ENCODE measurements around the gene WDR46. TPM values are rescaled to one million over a fixed set of nuclear protein-coding genes. Genes with fewer than 3 reads are reported as not detected.
A peak's percentile ranks its signal among the peaks of the same experiment; 100 is the strongest.

Gene WDR46
- total and polyA plus RNA-seq, 4 experiments from 2014 or later = 60.8 to 88.9 (median 66.0) TPM

DNA sequence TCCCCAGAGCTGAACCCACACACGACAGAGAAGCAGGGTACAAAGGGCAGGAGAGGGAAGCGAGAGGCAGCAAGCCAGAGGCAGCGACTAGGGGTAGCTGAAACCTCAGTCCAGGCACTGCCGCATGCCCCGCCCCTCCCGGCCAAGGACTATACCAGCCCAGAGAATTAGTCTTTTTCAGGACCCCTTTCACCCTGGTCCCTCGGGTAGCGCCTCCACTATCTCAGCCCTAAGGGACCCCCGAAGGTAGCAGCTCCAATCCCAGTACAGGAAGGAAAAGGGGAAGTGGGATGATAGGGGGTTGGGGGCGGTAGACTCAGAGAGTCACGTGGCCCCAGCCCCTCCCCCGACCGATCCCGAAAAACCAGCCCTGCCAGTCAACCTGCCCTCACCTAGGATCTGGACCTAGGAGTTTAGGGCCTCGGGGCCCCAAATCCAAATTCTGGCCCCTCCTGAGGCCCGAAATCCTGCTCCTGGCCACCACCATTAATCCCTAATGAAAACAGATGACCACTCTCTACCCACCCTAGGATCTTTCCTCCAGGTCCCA, 8.4 kb upstream of the WDR46 start:
- H3K9me3 ChIP-seq (ENCODE audit: control insufficient read depth in 1 of 2, low read length in 2 of 2) = no peaks in the 10 kb centered on the region
- H3K4me1 Mint-ChIP-seq = peaks cover 18 to 35% (median 26%) of the 10 kb centered on the region in 4 donors
- H3K4me3 Mint-ChIP-seq = peak overlapping the region; percentile 50 to 99 (median 60)
- intact Hi-C loops (cut with micrococcal nuclease) = no loop called here
- ChIA-PET CTCF (ENCODE audit: partially characterized antibody) (interaction anchor here (0.9 to 4.8 kb wide), 4 partner anchors 14 to 49 kb away, joined by 4 to 35 read pairs (median 4); partner anchors contain the start of gene TAPBP), POLR2A (ENCODE audit: partially characterized antibody) (interaction anchor here (1.4 to 7.4 kb wide), 8 partner anchors 9 to 119 kb away, joined by 3 to 150 read pairs (median 89); partner anchors contain the start of genes B3GALT4, PFDN6, RPS18 and TAPBP)
- peaks cover 27% of the 10 kb centered on the region for H3K4me1 ChIP-seq (ENCODE audit: insufficient read depth, low read length)
- peaks cover 48% of the 10 kb centered on the region for H3K36me3 ChIP-seq (ENCODE audit: insufficient read depth, low read length)
- no peak for DNase-seq
- no peak overlapping the region for H3K4me3 ChIP-seq (ENCODE audit: low read length in 2 of 2)
- H3K27me3 ChIP-seq (ENCODE audit: insufficient read depth, low read length) = no peaks in the 10 kb centered on the region
- peaks cover 13 to 53% of the 10 kb centered on the region in 2 donors for H3K36me3 Mint-ChIP-seq
- peak overlapping the region; percentile 94 for H3K27ac ChIP-seq (ENCODE audit: low read depth, low read length)
- H3K27ac Mint-ChIP-seq = peak overlapping the region; percentile 72 to 99 (median 88)
- peaks cover 0 to 2% (median 0%) of the 10 kb centered on the region in 8 donors for H3K9me3 Mint-ChIP-seq
- H3K27me3 Mint-ChIP-seq = peaks cover 0 to 4% of the 10 kb centered on the region in 2 donors

DNA sequence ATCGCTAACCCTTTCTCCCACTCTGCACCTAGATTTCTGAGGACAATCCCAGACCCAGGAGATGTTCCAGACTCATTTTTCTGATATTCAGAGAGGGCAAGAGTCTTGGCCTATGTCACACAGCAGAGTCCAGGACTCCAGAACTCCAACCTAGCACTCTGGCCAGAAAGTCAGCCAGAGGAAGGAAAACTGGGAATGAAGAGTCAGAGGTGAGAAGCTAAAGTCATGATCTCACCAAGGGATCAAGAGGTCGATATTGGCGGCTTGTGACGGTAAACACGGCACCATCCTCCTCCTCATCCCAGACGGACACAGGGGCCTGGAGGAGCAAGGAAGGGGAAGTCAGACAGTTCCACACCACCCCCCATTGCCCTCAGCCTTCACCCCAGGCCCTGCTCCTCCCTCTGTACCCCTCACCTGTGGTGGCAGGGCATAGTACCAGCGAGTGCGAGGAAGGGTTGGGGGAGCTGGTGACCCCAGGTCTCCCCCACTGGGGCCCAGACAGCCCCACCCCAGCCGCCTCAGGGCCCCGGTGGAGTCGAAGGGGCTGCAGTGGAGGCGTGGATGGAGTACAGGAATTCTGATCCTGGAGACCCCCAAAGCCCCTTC, 7.9 kb upstream of the WDR46 start:
- H3K4me1 ChIP-seq (ENCODE audit: insufficient read depth, low read length) = peaks cover 27% of the 10 kb centered on the region
- H3K27ac ChIP-seq (ENCODE audit: low read depth, low read length) = peak overlapping the region; percentile 94
- peaks cover 0 to 2% (median 0%) of the 10 kb centered on the region in 8 donors for H3K9me3 Mint-ChIP-seq
- peak overlapping the region; percentile 70 to 99 (median 93) for H3K27ac Mint-ChIP-seq
- H3K36me3 ChIP-seq (ENCODE audit: insufficient read depth, low read length) = peaks cover 52% of the 10 kb centered on the region
- no peaks in the 10 kb centered on the region for H3K27me3 ChIP-seq (ENCODE audit: insufficient read depth, low read length)
- DNase-seq = no peak
- H3K4me1 Mint-ChIP-seq = peaks cover 18 to 35% (median 26%) of the 10 kb centered on the region in 4 donors
- H3K4me3 ChIP-seq (ENCODE audit: low read length in 2 of 2) = no peak overlapping the region
- ChIA-PET POLR2A (ENCODE audit: partially characterized antibody) (interaction anchor here (1.4 to 7.4 kb wide), 7 partner anchors 8 to 48 kb away, joined by 3 to 150 read pairs (median 91); partner anchors contain the start of genes B3GALT4, PFDN6, RPS18 and TAPBP), CTCF (ENCODE audit: partially characterized antibody) (interaction anchor here (0.9 to 1.5 kb wide), 4 partner anchors 19 to 49 kb away, joined by 4 to 5 read pairs (median 4); no protein-coding TSS in a partner anchor)
- H3K36me3 Mint-ChIP-seq = peaks cover 12 to 56% of the 10 kb centered on the region in 2 donors
- H3K27me3 Mint-ChIP-seq = peaks cover 0 to 4% of the 10 kb centered on the region in 2 donors
- H3K9me3 ChIP-seq (ENCODE audit: control insufficient read depth in 1 of 2, low read length in 2 of 2) = no peaks in the 10 kb centered on the region
- intact Hi-C loops (cut with micrococcal nuclease) = no loop called here
- peak overlapping the region; percentile 42 to 99 (median 70) for H3K4me3 Mint-ChIP-seq

DNA sequence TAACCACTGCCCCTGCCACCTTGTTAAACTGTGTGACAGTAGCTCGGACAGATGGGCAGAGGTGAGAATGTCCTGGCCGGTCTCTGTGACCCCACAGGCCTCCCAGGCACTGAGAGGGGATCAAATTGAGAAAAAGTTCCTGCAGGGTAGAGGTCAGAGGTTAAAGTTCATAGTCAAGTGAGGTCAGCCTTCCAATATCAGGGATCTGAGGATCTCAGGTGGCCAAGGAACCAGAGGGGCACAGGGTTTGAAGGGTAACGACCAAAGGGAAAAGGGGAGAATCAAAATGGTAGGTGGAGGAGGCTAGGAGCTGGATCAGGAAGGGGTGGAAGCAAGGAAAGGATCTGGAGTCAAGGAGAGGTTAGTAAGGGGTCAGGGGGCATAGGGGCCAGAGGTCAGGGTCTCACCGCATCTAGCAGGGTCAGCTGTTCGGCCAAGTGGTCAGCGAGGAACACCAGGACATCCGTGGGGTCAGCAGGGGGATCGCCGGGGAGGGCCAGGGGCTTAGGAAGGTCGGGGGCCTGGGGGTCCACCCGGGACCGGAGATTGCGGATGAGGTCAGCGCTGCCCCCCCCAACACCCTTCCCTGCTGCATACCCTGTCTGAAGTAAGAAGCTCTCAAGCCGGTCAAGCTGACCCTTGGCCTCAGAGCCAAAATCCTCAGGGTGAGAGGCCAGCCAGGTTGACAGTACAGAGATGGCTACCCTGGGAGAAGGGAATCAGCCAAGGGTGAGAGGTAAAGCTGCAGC, 6.8 kb upstream of the WDR46 start:
- ChIA-PET POLR2A (ENCODE audit: partially characterized antibody) (interaction anchor here (4.7 to 7.4 kb wide), 3 partner anchors 15 to 24 kb away, joined by 81 to 150 read pairs (median 91); partner anchors contain the start of genes B3GALT4, RPS18, VPS52 and ZBTB22), CTCF (ENCODE audit: partially characterized antibody) (interaction anchor here (1.5 kb wide), 1 partner anchor 49 kb away, joined by 5 read pairs; no protein-coding TSS in a partner anchor)
- DNase-seq = no peak
- no peaks in the 10 kb centered on the region for H3K9me3 ChIP-seq (ENCODE audit: control insufficient read depth in 1 of 2, low read length in 2 of 2)
- no peaks in the 10 kb centered on the region for H3K27me3 ChIP-seq (ENCODE audit: insufficient read depth, low read length)
- H3K36me3 Mint-ChIP-seq = peaks cover 4 to 55% of the 10 kb centered on the region in 2 donors
- no peak overlapping the region for H3K27ac ChIP-seq (ENCODE audit: low read depth, low read length)
- peaks cover 0 to 2% (median 0%) of the 10 kb centered on the region in 8 donors for H3K9me3 Mint-ChIP-seq
- H3K27me3 Mint-ChIP-seq = peaks cover 0 to 4% of the 10 kb centered on the region in 2 donors
- intact Hi-C loops (cut with micrococcal nuclease) = no loop called here
- peak overlapping the region in 2 of 8 donors; percentile 3 to 25 for H3K4me3 Mint-ChIP-seq
- peaks cover 17 to 35% (median 26%) of the 10 kb centered on the region in 4 donors for H3K4me1 Mint-ChIP-seq
- H3K36me3 ChIP-seq (ENCODE audit: insufficient read depth, low read length) = peaks cover 59% of the 10 kb centered on the region
- peaks cover 25% of the 10 kb centered on the region for H3K4me1 ChIP-seq (ENCODE audit: insufficient read depth, low read length)
- H3K4me3 ChIP-seq (ENCODE audit: low read length in 2 of 2) = no peak overlapping the region
- peak overlapping the region in 6 of 7 donors; percentile 52 to 96 (median 84) for H3K27ac Mint-ChIP-seq

DNA sequence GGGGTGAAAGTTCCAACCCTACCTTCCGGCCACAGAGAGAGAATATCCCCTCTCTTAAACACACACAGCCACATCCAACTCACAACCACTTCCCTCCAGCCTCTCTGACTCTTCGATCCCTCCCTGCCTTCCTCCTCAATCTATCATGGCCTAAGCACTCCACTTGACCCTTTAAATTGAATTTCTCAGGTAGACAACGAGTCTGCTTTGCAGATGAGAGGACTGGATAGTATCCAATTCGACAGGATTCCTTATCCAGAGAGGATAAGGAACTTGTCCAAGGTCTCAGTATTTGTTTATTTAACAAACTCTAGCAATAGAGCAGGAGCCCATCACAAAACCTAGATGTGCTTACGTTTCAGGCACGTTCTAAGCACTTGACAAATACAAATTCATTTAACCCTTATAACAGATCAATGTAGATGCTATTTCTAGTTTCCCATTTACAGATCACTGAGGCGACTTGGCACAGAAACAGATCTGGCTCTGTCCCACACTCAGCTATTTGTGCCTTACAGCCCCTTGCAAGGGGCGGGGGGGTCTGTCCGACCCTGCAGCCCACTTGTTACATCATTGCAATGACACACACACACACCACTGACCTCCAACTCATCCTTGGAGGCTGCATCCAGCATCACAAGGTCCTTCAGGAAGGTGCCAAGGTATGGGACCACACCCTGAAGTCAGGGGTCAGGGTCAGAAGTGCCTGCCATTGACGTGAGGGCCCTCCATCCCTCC, 5.2 kb upstream of the WDR46 start:
- ChIA-PET CTCF (ENCODE audit: partially characterized antibody) (no interaction called here), POLR2A (ENCODE audit: partially characterized antibody) (interaction anchor here (1.6 to 8.8 kb wide), 2 partner anchors 17 to 45 kb away, joined by 3 to 220 read pairs; partner anchors contain the start of gene B3GALT4)
- Mint-ChIP-seq H3K4me1 (peaks cover 22 to 40% (median 30%) of the 10 kb centered on the region in 4 donors), H3K27ac (peak overlapping the region in 4 of 7 donors; percentile 37 to 68 (median 48)), H3K36me3 (peaks cover 4 to 48% of the 10 kb centered on the region in 2 donors), H3K9me3 (no peaks in the 10 kb centered on the region), H3K27me3 (peaks cover 0 to 4% of the 10 kb centered on the region in 2 donors), H3K4me3 (no peak overlapping the region)
- peaks cover 59% of the 10 kb centered on the region for H3K36me3 ChIP-seq (ENCODE audit: insufficient read depth, low read length)
- no peaks in the 10 kb centered on the region for H3K9me3 ChIP-seq (ENCODE audit: control insufficient read depth in 1 of 2, low read length in 2 of 2)
- intact Hi-C loops (cut with micrococcal nuclease) = no loop called here
- no peaks in the 10 kb centered on the region for H3K27me3 ChIP-seq (ENCODE audit: insufficient read depth, low read length)
- H3K27ac ChIP-seq (ENCODE audit: low read depth, low read length) = no peak overlapping the region
- H3K4me1 ChIP-seq (ENCODE audit: insufficient read depth, low read length) = peaks cover 28% of the 10 kb centered on the region
- H3K4me3 ChIP-seq (ENCODE audit: low read length in 2 of 2) = no peak overlapping the region
- DNase-seq = no peak

DNA sequence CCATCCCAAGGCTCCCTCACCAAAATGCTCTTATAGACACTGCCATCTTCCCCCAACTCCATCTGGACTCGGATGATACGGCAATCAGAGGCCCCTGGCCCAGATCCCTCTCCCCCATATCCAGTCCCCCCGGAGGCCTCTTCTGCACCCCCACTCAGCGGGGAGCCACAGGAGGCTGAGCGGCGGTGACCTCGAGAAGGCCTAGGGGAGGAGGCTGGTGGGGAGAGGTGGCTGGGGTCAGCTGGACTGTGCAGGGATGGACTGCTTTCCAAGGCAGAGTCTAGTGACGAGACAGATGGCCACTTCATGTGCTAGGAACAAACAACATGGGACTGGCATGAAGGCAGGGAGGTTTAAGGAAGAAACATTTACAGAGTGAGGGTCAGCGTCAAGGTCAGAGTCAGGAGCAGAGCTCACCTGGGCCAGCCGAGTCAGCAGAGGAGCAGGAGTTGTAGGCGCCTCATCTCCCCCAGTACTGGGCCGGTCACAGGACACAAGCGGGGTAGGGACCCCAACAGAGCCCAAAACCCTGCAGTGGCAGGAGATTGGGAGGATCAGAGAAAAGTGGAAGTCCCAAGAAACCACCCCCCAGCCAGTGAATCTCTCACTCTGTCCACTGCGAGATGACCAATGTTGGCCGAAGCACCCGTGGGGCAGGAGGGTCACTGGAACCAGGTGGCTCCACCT, 4.1 kb upstream of the WDR46 start:
- no peaks in the 10 kb centered on the region for H3K9me3 ChIP-seq (ENCODE audit: control insufficient read depth in 1 of 2, low read length in 2 of 2)
- peaks cover 24 to 47% (median 36%) of the 10 kb centered on the region in 4 donors for H3K4me1 Mint-ChIP-seq
- no peak overlapping the region for H3K4me3 Mint-ChIP-seq

DNA sequence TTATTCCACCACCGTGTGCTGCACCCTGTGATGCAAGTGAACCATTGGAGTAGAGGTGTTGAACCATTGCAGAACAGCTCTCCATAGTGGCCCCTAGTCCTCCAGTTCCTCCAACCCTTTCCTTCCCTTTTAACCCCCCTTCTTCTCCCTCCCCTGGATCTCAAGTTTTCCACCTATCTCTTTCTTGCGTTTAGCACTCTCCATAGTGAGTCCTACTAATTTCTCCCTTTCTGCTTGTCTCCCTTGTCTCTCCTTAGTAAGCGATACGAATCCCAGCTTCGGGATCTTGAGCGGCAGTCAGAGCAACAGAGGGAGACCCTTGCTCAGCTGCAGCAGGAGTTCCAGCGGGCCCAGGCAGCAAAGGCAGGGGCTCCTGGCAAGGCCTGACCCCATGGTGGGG, 1.4 kb upstream of the WDR46 start:
- no peaks in the 10 kb centered on the region for H3K27me3 Mint-ChIP-seq
- Histone ChIP-seq H3K4me3 (ENCODE audit: low read length in 2 of 2) (peak overlapping the region in 1 of 2 donors; percentile 73), H3K36me3 (ENCODE audit: insufficient read depth, low read length) (peaks cover 58% of the 10 kb centered on the region), H3K4me1 (ENCODE audit: insufficient read depth, low read length) (peaks cover 30% of the 10 kb centered on the region), H3K9me3 (ENCODE audit: control insufficient read depth in 1 of 2, low read length in 2 of 2) (no peaks in the 10 kb centered on the region), H3K27me3 (ENCODE audit: insufficient read depth, low read length) (no peaks in the 10 kb centered on the region), H3K27ac (ENCODE audit: low read depth, low read length) (peak overlapping the region; percentile 71)
- ChIA-PET POLR2A (ENCODE audit: partially characterized antibody) (interaction anchor here (1.0 to 8.8 kb wide), 9 partner anchors 10 to 120 kb away, joined by 3 to 220 read pairs (median 62); partner anchors contain the start of genes B3GALT4, PHF1, RGL2 and RPS18), CTCF (ENCODE audit: partially characterized antibody) (interaction anchor here (1.2 to 3.0 kb wide), 5 partner anchors 9 to 55 kb away, joined by 3 to 17 read pairs (median 12); partner anchors contain the start of genes RGL2, RPS18 and VPS52)
- peaks cover 24 to 48% (median 36%) of the 10 kb centered on the region in 4 donors for H3K4me1 Mint-ChIP-seq
- H3K4me3 Mint-ChIP-seq = peak overlapping the region; percentile 96 to 100 (median 98)
- H3K27ac Mint-ChIP-seq = peak overlapping the region; percentile 37 to 97 (median 84)
- H3K36me3 Mint-ChIP-seq = peaks cover 16 to 48% of the 10 kb centered on the region in 2 donors
- intact Hi-C loops (cut with micrococcal nuclease) = no loop called here
- H3K9me3 Mint-ChIP-seq = no peaks in the 10 kb centered on the region
- no peak for DNase-seq

More for the DNA sequence above, 4.1 kb upstream of the WDR46 start:
- intact Hi-C loops (cut with micrococcal nuclease) = no loop called here
- Mint-ChIP-seq H3K36me3 (peaks cover 7 to 47% of the 10 kb centered on the region in 2 donors), H3K27me3 (peaks cover 0 to 3% of the 10 kb centered on the region in 2 donors), H3K9me3 (no peaks in the 10 kb centered on the region), H3K27ac (peak overlapping the region in 4 of 7 donors; percentile 29 to 68 (median 50))
- H3K4me1 ChIP-seq (ENCODE audit: insufficient read depth, low read length) = peaks cover 34% of the 10 kb centered on the region
- H3K4me3 ChIP-seq (ENCODE audit: low read length in 2 of 2) = no peak overlapping the region
- H3K27ac ChIP-seq (ENCODE audit: low read depth, low read length) = no peak overlapping the region
- H3K27me3 ChIP-seq (ENCODE audit: insufficient read depth, low read length) = no peaks in the 10 kb centered on the region
- CTCF ChIA-PET (ENCODE audit: partially characterized antibody) = interaction anchor here (1.0 to 2.0 kb wide), 3 partner anchors 13 to 52 kb away, joined by 3 to 5 read pairs (median 4); partner anchors contain the start of genes RPS18 and VPS52
- DNase-seq = no peak
- POLR2A ChIA-PET (ENCODE audit: partially characterized antibody) = interaction anchor here (1.6 to 8.8 kb wide), 4 partner anchors 15 to 51 kb away, joined by 3 to 220 read pairs (median 61); partner anchors contain the start of genes B3GALT4, RPS18 and VPS52
- H3K36me3 ChIP-seq (ENCODE audit: insufficient read depth, low read length) = peaks cover 59% of the 10 kb centered on the region

Measured in CD4-positive, alpha-beta memory T cell (primary cell).